ENCODE data around the gene ZBTB38.

Gene ZBTB38

DNA sequence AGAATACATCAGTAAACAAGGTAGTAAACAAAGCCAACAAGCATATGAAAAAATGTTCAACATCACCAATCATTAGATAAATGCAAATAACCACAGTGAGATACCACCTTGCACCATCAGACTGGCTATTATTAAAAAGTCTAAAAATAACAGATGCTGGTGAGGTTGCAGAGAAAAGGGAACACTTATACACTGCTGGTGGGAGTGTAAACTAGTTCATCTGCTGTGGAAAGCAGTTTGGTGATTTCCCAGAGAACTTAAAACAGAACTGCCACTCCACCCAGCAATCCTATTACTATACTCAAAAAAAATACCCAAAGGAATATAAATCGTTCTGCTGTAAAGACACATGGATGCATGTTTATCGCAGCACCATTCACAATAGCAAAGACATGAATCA is 30.3 kb upstream of the ZBTB38 start:
- no peak for DNase-seq

DNA sequence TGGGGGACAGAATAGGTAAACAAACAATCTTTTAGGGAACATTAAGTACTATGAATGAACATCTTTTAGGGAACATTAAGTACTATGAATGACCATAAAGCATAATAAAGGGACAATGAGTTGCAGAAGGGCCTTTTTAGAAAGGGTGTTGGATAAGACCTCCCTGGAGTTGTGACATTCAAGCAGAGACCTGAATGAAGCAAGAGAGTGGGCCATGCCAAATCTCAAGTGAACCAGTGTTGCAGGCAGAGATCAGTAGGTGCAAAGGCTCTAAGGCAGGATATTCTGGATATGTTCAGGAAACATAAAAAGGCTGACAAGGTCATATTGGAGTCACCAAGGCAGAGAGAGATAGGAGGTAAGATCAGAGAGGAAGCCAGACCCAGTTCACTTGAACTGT is 29.4 kb upstream of the ZBTB38 start:
- DNase-seq = no peak

DNA sequence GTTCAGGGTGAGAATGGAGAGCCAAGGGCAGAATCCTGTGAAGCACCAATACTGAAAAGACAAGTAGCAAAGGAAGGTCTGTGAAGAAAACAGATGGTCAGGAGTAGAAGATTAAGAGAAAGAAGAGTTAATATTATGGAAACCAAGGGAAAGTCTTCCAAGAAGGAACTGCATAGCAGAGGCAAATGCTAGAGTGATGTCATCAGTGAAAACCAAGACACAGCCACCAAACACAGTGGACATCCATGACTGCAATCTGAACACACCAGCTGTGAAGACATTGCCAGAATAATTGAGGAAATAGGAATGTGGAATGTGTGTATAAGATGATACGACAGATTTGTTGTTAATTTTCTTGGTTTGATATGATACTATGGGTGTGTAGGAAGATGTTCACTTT is 26.8 kb upstream of the ZBTB38 start:
- DNase-seq = no peak

DNA sequence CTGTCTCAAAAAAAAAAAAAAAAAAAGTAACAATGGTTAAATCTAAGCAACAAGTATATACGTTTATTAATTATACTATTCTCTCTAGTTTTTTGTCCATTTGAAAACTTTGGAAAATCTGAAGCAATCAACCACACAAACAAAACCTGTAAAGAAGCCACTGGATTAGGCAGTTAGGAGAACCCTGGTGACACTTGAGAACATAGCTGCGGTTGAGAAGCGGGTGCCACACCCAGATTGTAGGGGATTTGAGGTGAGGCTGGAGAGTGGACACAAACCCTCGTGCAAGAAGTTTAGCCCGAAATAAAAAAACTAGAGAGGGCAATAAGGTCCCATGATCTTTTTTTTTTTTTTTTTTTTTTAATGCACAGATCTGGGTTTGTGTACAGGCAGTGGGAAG is 25.9 kb upstream of the ZBTB38 start:
- DNase-seq = no peak

DNA sequence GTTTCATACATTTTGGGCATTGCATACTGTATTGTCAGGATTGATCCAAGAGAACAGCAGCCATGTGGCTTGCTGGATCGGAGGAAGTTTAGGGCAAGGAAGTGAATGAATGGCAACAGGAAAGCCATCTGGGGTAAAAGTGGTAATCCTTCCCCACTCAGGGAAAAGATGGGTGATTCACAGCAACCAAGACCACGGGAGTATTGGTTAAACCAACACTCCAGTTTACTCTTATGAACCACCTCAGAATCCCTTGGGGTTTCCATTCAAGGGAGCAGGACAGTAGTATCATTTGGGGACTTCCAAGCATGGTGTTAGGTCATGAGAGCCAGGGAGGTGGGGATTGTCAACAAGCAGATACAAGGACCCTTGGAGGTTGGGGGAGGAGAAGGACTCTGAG is 25.2 kb upstream of the ZBTB38 start:
- DNase-seq = no peak

DNA sequence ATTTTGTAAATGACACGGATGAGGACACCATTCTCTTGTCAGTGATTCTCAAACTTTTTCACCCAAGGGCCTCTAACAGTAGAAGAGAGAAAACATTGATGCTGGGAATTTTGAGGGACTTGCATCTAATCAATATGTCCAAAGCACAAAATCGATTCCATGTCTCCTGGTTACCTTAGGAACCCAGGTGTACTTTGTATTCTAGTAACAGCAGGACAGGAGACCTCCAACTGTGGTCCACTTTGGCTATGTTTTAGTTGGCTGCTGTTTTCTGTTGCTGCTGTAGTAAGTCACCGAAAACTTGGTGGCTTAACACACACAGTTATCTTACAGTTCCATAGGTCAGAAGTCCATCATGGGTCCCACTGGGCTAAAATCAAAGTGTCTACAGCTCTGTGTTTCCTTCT is 24.4 kb upstream of the ZBTB38 start:
- DNase-seq = no peak

DNA sequence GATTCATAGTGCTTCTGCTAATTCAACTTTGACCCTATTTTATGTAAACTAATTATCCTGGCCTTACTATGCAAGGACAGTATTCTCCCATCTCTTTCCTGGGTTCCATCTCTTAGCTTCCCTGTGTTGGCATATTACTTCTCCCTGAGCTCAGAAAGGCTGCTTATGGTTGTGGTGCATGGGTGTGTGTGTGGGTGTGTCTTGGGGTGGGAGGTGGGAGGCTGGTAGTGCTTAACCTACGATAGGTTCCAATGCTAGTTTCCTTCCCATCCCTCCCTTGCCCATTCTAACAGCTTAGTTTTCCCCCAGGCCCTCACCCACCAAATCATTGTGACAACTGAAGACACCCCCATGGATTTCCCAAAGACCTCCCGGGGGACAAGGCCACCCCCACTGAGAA is 22.8 kb upstream of the ZBTB38 start:
- DNase-seq = no peak

DNA sequence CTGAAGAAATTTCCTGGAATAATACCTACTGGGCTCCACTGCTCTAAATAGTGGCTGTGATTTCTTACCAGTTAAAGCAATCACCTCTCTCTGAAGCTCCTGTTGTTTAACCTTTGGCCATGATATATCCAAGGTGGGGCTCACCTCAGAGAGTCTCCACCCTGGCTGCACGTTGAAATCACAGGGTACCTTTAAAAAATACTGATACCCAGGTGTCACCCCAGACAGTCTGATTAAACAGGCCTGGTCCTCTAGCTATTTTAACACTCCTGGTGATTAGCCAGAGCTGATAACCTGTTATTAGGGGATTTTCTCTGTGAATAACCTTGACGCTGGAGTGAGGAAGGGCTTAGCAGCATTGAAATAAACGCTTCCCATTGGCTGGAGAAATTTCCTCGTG is 22.3 kb upstream of the ZBTB38 start:
- no peak for DNase-seq

DNA sequence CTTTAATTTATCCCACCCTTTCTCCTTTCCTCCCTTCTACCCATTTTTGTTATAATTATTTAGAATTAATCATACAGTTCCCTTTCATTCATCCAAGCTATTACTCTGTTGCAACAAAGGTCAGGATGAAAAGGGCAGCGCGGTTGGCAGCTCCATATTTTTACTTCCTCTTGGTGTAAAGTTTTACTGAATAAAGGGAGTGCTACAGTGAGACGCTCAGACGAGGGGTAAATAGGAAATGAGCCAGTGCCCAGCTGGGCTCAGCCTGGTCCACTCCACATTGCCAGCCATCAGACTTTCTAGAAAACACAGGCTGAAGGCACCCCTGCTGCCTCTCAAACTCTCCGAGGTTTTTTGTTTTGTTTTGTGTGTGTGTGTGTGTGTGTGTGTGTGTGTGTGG is 21.9 kb upstream of the ZBTB38 start:
- no peak for DNase-seq

DNA sequence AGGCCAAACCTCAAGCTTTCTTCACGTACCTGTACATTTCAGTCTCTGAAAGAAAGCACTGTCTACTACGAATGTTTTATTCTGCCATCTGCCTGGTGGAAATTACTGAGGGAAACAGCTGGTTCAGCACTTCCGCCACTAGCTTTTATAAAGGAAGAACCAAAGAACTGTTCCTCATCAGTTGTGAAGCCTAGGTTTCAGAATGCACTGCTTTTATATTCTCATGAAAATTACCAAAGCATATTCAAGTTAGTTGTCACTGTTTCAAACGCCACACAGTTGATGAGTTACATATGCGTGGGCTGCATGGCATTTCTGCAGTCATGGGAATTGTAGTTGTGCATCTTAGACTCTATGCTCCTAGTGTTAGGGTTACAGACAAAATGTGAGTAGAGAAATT is 21.5 kb upstream of the ZBTB38 start:
- no peak for DNase-seq

DNA sequence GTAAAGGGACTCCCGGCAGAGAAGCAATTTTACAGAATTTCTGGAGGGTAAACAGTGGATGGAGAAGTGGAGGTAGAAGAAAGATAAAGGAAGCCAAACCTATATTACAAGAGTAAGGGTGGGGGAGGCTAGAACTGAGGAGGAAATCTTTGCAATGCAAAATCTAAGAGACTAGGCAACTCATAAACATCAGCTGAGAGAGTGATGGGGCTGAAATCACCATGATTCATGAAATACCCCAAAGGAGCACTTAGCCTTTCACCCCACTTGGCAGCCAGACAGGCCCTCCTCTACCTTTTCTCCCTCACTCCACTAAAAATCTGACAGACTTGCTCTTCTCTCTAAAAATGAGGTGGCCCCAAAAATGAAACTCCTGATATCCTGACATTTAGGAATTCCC is 19.5 kb upstream of the ZBTB38 start:
- DNase-seq = no peak

DNA sequence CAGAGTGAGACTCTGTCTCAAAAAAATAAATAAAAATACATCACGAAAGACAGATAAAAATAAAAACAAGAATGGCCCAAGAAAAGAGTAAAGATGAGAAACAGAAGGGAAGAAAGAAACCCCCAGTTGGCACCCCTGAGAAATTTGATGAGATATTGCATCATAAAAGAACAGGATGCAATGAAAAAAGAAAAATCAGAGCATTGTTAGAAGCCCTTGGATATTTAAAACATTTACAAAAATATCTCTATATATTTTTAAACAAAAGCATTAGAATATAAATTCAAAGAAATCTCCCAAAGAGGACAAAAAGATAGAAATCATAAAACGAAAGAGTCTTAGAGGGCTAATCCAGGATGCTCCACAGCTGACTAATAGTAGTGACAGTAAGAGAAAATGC is 18.6 kb upstream of the ZBTB38 start:
- no peak for DNase-seq

DNA sequence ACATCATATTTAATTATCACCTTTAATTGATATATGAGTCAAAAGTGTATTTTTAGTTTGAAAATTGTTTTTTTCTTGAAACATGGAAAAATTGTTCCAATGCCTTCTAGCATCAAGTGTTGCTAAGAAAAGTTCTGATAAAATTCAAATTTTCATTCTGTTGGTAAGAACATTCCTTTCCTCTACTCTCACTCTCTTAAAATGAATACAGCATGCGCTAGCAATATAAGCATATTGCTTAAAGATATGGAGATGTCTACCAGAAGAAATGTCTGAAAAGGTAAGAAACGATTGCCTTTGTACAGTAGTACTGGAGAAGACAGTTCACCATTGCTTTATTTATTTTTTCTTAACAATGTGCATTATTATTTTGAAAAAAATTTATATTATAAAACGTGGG is 17.6 kb upstream of the ZBTB38 start:
- no peak for DNase-seq

DNA sequence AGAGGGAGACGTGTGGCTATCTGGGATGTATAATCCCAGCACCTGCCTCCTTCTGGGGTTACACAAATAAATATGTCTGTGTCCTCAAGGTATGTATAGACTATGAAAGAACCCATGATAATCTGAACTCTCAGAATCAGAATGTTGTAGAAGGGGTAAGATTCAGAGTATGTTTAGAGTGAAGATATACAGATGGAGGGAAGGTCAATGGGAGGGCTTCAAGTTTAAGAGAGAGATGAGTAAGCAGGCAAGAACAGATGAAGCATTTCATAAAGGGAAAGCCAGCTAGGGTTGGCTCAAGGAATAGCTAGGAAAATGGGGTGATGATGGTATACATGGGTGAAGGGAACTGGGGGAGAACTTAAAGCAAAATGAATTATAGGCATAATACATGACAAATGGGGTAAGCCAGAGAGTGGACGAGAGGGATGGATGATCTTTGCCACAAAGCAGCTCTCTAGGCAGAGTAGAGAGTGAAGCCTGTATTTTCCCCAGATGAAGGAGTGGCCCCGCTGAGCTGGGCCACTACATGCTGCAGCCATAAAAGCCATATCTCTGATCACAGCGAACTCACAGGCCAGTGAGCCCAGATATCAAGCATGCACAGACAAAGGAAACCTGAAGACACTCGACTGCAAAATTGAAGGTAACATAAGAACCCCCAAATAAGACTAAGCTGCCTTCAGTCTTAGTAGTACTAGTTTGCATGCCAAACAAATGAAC is 15.9 kb upstream of the ZBTB38 start:
- no peak for DNase-seq

DNA sequence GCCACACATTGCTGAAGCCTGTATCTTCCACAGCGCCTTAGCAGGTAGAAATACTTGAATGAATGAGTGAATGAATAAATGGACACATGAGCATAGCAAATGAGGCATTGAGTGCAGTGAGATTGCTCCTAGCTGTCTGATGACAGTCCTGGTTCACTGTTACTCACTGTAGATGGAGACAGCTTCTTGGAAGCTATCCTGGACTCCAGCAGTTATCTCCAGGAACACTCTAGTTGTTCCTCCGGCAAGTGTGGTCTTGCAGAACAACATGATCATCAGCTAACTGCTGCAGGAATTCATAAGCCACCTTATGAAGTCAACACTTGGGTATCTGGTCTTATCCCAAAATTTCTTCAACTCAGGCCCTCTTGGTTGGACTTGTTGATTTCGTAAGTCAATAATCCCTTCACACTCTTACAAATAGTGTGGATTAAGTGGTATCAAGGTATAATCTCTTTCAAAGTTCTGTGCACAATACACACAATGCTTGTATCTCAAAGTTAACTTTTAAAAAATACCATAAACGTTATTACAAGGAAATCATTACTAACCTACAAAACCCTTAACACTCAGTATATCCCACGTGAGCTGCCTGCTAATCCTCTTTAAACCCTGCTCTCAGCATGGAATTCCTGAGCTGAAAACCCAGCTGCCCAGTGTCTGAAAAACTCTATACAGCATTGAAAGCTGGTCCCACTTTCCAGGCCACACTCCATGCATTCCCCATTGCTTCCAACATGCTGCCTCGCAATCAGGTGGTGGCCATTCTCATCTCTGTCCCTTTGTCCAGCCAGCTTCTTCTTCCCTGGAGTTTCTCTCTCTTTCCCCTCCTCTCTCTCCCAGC is 14.4 kb upstream of the ZBTB38 start:
- DNase-seq = no peak

DNA sequence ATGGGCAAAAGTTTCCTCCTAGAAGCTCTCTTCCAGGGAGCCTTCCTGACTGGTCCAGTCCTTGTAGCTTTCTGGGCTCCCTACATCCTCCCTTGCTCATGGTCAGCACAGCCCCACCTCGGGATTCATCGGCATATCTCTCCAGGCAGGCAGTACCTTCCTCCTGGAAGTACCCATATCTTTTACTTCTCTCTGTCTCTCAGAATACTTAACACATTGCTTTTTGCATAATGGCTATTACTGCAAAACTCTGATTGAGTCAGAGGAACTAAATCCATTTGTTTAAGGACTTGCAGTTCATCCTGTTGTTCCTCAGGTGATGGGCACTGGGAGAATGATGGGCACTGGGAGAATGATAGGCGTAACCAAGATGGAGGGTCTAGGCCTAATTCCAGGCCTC is 13.8 kb upstream of the ZBTB38 start:
- DNase-seq = no peak

DNA sequence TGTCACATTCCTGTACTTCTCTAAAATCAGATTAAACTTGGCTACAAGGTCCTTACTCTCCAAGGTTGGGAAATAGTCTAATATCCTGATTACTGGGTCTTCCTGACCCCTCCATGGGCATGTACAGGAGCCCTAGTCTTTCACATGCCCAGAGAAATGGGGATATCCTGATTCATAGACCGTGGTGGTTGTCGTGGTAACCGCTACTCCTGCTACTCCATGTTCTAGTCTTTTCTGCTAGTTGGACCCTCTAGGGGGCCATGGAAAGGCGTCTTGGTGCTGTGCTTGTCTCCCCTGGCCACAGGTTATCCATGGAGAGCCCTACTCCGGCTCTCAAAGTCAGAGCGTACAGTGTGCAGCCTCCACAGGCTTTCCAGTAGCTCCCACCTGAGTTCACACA is 13.1 kb upstream of the ZBTB38 start:
- DNase-seq = no peak

DNA sequence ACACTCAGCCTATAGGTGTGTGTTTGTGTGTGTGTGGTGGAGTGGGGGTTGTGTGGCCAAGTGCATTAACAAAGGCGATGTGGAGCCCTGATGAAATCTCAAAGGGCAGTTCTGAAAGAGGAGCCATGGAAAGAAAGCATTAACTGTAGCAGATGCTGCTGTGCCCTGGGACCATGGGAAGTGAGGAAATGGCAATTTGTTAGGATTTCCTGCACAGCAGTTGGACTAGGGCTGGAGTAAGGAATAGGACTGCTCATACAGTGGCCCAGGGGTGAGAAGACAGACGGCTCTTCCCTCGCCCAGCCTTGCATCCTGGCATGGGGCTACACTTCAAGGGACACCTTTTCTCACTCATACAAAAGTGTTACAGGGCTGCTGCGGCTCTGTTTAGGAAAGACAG is 12.3 kb upstream of the ZBTB38 start:
- DNase-seq = no peak

DNA sequence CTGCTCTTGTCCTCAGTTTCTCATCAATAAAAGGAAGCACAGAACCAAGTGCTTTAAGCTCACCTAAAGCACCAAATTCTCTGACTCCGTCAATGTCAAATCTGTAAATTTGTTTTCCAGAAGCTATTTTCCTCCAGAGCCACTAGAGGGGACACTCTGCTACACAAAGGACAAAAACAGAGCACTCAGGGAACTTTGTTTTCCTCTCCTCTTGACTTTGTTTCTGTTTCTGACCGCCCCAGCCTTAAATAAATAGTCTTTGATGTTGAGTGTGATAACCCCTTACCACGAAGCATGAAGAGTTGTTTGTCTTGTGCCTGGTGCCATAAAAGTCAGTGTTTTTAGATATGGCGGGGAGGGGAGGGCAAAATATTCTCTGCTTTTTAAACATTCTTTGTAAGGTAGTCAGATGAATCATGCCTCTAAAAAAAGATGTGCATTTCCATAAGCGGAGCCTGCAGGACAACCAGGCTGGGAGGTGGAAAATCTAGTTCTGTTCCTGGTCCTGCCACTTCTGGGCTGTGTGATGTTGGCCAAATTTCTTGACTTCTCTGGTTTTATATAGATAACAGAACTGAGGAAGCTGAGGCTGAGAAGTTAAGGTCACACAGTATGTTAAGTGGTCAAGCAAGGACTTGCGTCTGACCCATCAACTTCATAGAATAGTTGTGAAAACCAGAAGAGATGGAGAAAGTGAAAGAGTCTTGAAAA is 7.3 kb upstream of the ZBTB38 start:
- DNase-seq = no peak

DNA sequence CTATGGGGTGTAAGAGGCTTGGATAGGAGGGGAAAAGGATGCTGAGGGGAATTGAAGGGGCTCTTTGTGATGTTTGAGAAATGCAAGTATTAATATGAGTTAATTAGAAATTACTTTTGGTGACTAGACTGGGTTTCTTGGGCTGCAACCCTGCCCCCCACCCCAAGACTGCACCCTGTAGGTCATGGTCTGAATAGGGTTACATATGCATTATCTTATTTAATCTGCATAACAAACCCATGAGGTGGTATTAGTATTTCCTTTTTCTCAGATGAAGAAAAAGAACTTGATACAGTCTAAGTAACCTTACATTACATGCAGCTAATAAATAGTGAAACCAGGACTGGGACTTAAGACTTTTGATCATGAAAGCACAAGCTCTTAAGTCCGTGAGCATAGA is 5.6 kb upstream of the ZBTB38 start:
- no peak for DNase-seq

DNA sequence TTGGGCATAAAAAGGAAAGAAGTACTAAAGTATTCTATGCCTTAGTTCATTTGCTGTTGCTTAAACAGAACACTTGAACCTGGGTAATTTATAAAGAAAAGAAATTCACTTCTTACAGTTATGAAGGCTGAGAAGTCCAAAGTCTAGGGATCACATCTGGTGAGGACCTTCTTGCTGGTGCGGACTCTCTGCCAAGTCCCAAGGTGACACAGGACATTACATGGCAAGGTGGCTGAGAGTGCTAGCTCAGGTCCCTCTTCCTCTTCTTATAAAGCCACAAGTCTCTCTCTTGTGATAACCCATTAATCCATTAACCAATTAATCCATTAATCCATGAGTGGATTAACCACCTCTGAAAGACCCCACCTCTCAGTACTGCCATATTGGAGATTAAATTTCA is 3.1 kb upstream of the ZBTB38 start:
- no peak for DNase-seq

DNA sequence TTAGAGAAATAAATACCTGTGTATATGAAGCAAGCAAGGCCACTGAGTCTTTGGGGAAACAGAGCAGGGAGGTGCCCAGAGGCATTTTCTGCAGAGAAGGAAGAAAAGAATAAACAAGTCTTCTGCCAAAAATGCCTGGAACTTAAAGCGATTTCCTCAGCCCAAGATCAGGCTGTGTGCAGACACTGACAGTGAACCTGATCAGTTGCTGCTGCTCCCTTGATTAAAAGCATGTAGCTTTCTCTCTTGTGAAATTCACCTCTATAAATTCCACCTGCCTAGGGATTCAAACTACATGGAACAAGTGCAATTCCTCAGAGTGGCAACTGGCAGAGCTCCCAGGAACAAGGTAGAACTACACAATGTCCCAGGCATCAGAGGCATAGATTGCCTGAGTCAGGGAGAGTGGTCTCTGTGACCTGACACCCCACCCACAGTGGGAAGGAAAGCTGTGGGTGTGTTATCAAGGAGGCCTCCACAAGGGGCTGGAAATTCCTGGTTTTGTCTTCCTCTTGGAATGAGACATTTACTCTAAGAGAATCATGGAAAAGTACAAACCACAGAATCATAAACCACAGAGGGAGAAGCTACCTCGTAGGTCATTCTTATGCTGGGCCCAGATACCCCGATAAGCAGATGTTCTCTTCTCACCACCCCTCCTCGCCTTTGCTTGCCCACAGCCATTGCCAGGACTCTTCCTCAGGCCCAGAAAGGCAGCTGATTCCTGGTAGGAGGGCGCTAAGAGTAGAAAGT is 1.8 kb upstream of the ZBTB38 start:
- DNase-seq = no peak

DNA sequence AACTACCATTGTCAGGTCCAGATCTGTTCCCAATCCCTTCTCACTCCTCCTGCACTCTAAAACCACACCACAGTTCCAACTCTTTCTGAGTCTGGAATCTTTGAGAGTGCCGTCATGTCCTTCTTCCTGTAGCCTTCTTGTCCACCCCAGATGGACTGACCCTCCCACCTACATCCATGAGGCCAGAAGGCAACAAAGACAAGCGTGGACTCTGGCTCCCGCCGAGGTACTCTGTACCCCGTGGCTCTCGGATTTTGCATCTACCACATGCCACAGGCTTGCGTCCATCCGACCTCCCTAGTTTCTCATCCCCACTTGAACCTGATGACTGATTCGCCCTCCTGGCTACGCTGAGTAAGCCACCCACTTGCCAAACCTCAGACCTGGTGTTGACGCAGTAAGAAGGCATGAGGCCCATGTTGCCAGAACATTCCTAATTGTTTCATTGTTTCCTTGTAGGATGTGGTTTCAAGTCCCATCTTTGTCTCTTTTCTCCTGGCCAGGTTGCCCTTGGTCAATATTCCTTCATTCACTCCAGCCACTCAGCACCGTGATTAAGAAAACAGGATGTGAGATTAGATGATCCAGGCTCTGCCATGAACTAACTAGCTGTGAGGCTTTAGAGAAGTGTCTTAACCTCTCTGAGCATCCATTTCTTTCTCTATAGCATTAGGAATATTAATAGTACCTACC is 1.1 kb upstream of the ZBTB38 start:
- DNase-seq = no peak
